ENCODE data around the gene OPCML. TPM values are rescaled to one million over a fixed set of nuclear protein-coding genes. Genes with fewer than 3 reads are reported as not detected.

Gene OPCML
- total and polyA plus RNA-seq, 2 of the 13 experiments (the other 11 are each of a cell fraction or from before 2014, with no cell fraction given): not detected

- WGBS (ENCODE audit: low lambda C conversion rate): 7% methylated on average over 3 of the region's 5 CpGs
- intact Hi-C loops (cut with micrococcal nuclease; ENCODE audit: unreplicated experiment): no loop called here
- in situ Hi-C loops (cut with HindIII; ENCODE audit: extremely low pct_ligation_motif_present, low pct_unique_long_range_greater_than_20kb): no loop called here
Measured at GRCh38 chr11:133492895-133493294, 39.4 kb downstream of the OPCML start.

More at GRCh38 chr11:133492895-133493294, 39.4 kb downstream of the OPCML start:
- no peak for DNase-seq (ENCODE audit: low spot score)
- no peak overlapping the region for H3K4me3 ChIP-seq (replicated peaks in 1 of 3; ENCODE audit: insufficient read depth in 1 of 3, low read depth in 2 of 3, low read length in 3 of 3)
- H3K4me1 ChIP-seq (ENCODE audit: insufficient read depth, low read length): no peaks in the 10 kb centered on the region
- H2AFZ ChIP-seq (ENCODE audit: low read length): no peak overlapping the region
- ChIA-PET CTCF (ENCODE audit: low intra/inter-chr PET ratio, low total read pairs) (no interaction called here), POLR2A (no interaction called here)
- no peak overlapping the region for H3K4me2 ChIP-seq (ENCODE audit: low read depth, low read length)
- no peak for ATAC-seq
- no peaks in the 10 kb centered on the region for H3K9me3 ChIP-seq (ENCODE audit: low read length)
- H3K9ac ChIP-seq (ENCODE audit: insufficient read depth, low read depth, low read length): no peak overlapping the region
- no peaks in the 10 kb centered on the region for H3K79me2 ChIP-seq (ENCODE audit: insufficient read depth, low read length)
- H4K20me1 ChIP-seq (ENCODE audit: insufficient read depth, low read length): no peaks in the 10 kb centered on the region
- no TSS peak for BruUV-seq (replicated peaks)
- H3K36me3 ChIP-seq (replicated peaks in 1 of 2; ENCODE audit: control insufficient read depth in 1 of 2, insufficient read depth in 2 of 2, low read length in 2 of 2): no peaks in the 10 kb centered on the region
- no peak for FAIRE-seq
- no peak for TF ChIP-seq SCMH1 (CRISPR knock-in tag; IDR thresholded peaks at IDR 0.05; ENCODE audit: borderline replicate concordance)
- no peak for TF ChIP-seq AGO2 (optimal IDR thresholded peaks at IDR 0.05; ENCODE audit: low read depth, low read length)
- TF ChIP-seq RAD21 (CRISPR knock-in tag; IDR thresholded peaks at IDR 0.05): no peak
- no peak for TF ChIP-seq ZNF773 (CRISPR knock-in tag; IDR thresholded peaks at IDR 0.05; ENCODE audit: borderline replicate concordance)
- no peak for TF ChIP-seq RCOR2 (CRISPR knock-in tag; IDR thresholded peaks at IDR 0.05)
- no peak for TF ChIP-seq NFE2 (CRISPR knock-in tag; IDR thresholded peaks at IDR 0.05)
- no peak for TF ChIP-seq ZNF121 (CRISPR knock-in tag; IDR thresholded peaks at IDR 0.05)
- TF ChIP-seq ZNF552 (CRISPR knock-in tag; IDR thresholded peaks at IDR 0.05; ENCODE audit: borderline replicate concordance): no peak
- no peak for TF ChIP-seq SMARCC2 (IDR thresholded peaks at IDR 0.05)
- no peak for TF ChIP-seq ZNF142 (CRISPR knock-in tag; IDR thresholded peaks at IDR 0.05)
- TF ChIP-seq ZNF10 (CRISPR knock-in tag; IDR thresholded peaks at IDR 0.05; ENCODE audit: borderline replicate concordance, low read depth): no peak
- TF ChIP-seq FOXK2 (IDR thresholded peaks at IDR 0.05): no peak
- TF ChIP-seq ZNF432 (CRISPR knock-in tag; IDR thresholded peaks at IDR 0.05; ENCODE audit: borderline replicate concordance): no peak
- TF ChIP-seq KDM4B (CRISPR knock-in tag; IDR thresholded peaks at IDR 0.05): no peak
- no peak for TF ChIP-seq ZFP41 (CRISPR knock-in tag; IDR thresholded peaks at IDR 0.05; ENCODE audit: borderline replicate concordance)
- TF ChIP-seq KAT2B (IDR thresholded peaks at IDR 0.05; ENCODE audit: borderline replicate concordance, low read depth, low read length): no peak
- no peak for TF ChIP-seq ATF1 (CRISPR knock-in tag; IDR thresholded peaks at IDR 0.05)
- no peak for TF ChIP-seq SATB2 (CRISPR knock-in tag; IDR thresholded peaks at IDR 0.05)
- TF ChIP-seq ETV5 (CRISPR knock-in tag; IDR thresholded peaks at IDR 0.05; ENCODE audit: borderline replicate concordance): no peak
- H3K27ac ChIP-seq (ENCODE audit: extremely low read length, insufficient read depth, low read length): no peak overlapping the region
- no peaks in the 10 kb centered on the region for H3K27me3 ChIP-seq (ENCODE audit: control insufficient read depth in 1 of 2, insufficient read depth in 2 of 2, low read length in 2 of 2)

All from HepG2 (cell line).